ENCODE results near the gene CRMP1.

GRCh38 chr4:5795580-5795979, 97.3 kb downstream of the CRMP1 start:
- TF ChIP-seq POLR2A (IDR thresholded peaks at IDR 0.05; ENCODE audit: low read length) (no peak), GATA1 (IDR thresholded peaks at IDR 0.05; ENCODE audit: low read depth, low read length) (no peak)

All from erythroblast (primary cell).